Measurements from ENCODE around the gene FBXW9. TPM values are rescaled to one million over a fixed set of nuclear protein-coding genes. Genes with fewer than 3 reads are reported as not detected.

FBXW9 gene
- total RNA-seq, 1 experiment from 2014 or later = 12.4 TPM

GRCh38 chr19:12648088-12648487 lies 48.3 kb downstream of the FBXW9 start:
- ChIA-PET CTCF (no interaction called here), POLR2A (no interaction called here)
- ATAC-seq (peak; percentile 8; the same call in 1 of the 2 replicates), DNase-seq (ENCODE audit: low read depth, low spot score) (no peak)
- peak; percentile 44; the same call in 1 of the 2 replicates for TF ChIP-seq CTCF (IDR thresholded peaks at IDR 0.05)
- no peak for TF ChIP-seq TCF7L2 (IDR thresholded peaks at IDR 0.05; ENCODE audit: low read depth, low read length)
- Histone ChIP-seq H3K9me3 (ENCODE audit: control insufficient read depth, insufficient read depth, low read depth, low read length) (no peaks in the 10 kb centered on the region), H3K36me3 (ENCODE audit: control insufficient read depth, insufficient read depth, low read length) (no peaks in the 10 kb centered on the region), H3K4me3 (ENCODE audit: low read depth in 2 of 2, low read length in 2 of 2) (no peak overlapping the region), H3K27ac (ENCODE audit: low read length) (no peak overlapping the region), H3K27me3 (ENCODE audit: control insufficient read depth, insufficient read depth, low read length) (no peaks in the 10 kb centered on the region), H3K4me1 (ENCODE audit: control insufficient read depth, insufficient read depth, low read length) (no peaks in the 10 kb centered on the region)
- BruUV-seq (replicated peaks) = no TSS peak
- intact Hi-C loops (cut with micrococcal nuclease; ENCODE audit: unreplicated experiment) (loop anchor here (5.0 kb wide), 1 partner anchor 96 kb away; the partner anchor contains the start of gene ZNF564), in situ Hi-C loops (cut with HindIII; ENCODE audit: low pct_unique_long_range_greater_than_20kb, low sequenced_read_pairs) (no loop called here)

GRCh38 chr19:12647490-12648071 lies 48.9 kb downstream of the FBXW9 start:
- CTCF ChIA-PET = interaction anchor here (0.7 kb wide), 1 partner anchor 182 kb away, joined by 12 read pairs; no protein-coding TSS in a partner anchor
- ATAC-seq (peak; percentile 80), DNase-seq (ENCODE audit: low read depth, low spot score) (no peak)
- H3K36me3 ChIP-seq (ENCODE audit: control insufficient read depth, insufficient read depth, low read length) = no peaks in the 10 kb centered on the region
- no peaks in the 10 kb centered on the region for H3K27me3 ChIP-seq (ENCODE audit: control insufficient read depth, insufficient read depth, low read length)
- in situ Hi-C loops (cut with HindIII; ENCODE audit: low pct_unique_long_range_greater_than_20kb, low sequenced_read_pairs) (no loop called here), intact Hi-C loops (cut with micrococcal nuclease; ENCODE audit: unreplicated experiment) (loop anchor here (5.0 kb wide), 1 partner anchor 95 kb away; the partner anchor contains the start of gene ZNF564)
- POLR2A ChIA-PET = no interaction called here
- no peak overlapping the region for H3K27ac ChIP-seq (ENCODE audit: low read length)
- no peak for TF ChIP-seq SIN3A (IDR thresholded peaks at IDR 0.05; ENCODE audit: borderline replicate concordance, insufficient read depth, low read depth, low read length)
- no peak for TF ChIP-seq TCF7L2 (IDR thresholded peaks at IDR 0.05; ENCODE audit: low read depth, low read length)
- no peak for TF ChIP-seq CTCF (IDR thresholded peaks at IDR 0.05)
- TF ChIP-seq REST (IDR thresholded peaks at IDR 0.05; ENCODE audit: insufficient read depth in 1 of 2, low read depth in 2 of 2, low read length in 1 of 2) = no peak
- no peak for TF ChIP-seq POLR2AphosphoS5 (IDR thresholded peaks at IDR 0.05; ENCODE audit: low read depth, low read length)
- H3K4me3 ChIP-seq (ENCODE audit: low read depth in 2 of 2, low read length in 2 of 2) = no peak overlapping the region
- no TSS peak for BruUV-seq (replicated peaks)
- H3K9me3 ChIP-seq (ENCODE audit: control insufficient read depth, insufficient read depth, low read depth, low read length) = no peaks in the 10 kb centered on the region
- no peaks in the 10 kb centered on the region for H3K4me1 ChIP-seq (ENCODE audit: control insufficient read depth, insufficient read depth, low read length)

Measured in Panc1 (cell line).